Cerebellar cortex (tissue), 1 donor: ENCODE measurements around the gene DIP2C.
"Not testable (repeated sequence)": the region's sequence is repeated elsewhere in the genome, so short reads cannot be mapped to it uniquely, and the experiment has no call there.

ENCODE experiments used
- DNase-seq: peaks from one replicate; pipeline ENCODE4 v3.0.0-alpha.2; 2015; ENCODE audit warnings: low spot score

Gene DIP2C

DNA sequence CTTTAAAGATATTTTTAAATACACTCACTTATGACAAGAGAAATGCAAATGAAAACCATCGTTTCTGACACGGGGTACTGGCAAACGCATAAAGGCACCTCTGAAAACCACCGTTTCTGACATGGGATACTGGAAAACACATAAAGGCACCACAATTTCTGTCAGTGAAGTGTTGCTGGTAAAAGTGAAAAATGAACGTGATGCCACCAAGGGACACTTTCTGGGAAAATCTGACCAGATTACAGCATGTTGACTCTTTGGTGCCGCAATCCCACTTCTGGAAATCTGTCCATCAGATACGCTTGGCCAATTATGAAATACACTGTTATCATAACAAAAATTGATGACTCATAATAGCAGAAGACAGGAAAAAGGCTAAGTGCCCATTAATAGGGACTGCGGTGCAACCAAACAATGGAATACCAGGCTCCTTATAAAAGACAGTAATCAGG, 422.5 kb downstream of the DIP2C start:
- DNase-seq, result no peak

DNA sequence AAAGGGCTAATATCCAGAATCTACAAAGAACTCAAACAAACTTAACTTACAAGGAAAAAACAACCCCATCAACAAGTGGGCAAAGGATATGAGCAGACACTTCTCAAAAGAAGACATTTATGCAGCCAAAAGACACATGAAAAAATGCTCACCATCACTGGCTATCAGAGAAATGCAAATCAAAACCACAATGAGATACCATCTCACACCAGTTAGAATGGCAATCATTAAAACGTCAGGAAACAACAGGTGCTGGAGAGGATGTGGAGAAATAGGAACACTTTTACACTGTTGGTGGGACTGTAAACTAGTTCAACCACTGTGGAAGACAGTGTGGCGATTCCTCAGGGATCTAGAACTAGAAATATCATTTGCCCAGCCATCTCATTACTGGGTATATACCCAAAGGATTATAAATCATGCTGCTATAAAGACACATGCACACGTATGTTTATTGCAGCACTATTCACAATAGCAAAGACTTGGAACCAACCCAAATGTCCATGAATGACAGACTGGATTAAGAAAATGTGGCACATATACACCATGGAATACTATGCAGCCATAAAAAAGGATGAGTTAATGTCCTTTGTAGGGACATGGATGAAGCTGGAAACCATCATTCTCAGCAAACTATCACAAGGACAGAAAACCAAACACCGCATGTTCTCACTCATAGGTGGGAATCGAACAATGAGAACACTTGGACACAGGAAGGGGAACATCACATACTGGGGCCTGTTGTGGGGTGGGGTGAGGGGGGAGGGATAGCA, 423.5 kb downstream of the DIP2C start:
- not testable (repeated sequence) for DNase-seq

DNA sequence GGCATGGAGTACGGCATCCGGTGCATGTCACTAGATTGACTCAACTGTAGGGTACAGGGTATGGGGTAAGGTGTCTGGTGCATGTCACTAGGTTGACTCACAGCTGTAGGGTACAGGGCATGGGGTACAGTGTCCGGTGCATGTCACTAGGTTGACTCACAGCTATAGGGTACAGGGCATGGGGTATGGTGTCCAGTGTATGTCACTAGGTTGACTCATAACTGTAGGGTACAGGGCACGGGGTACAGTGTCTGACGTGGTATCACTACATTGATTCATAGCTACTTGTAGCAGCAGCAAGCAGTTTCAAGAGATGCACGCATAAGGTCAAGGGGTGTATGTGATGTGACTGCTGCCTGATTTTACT, 424.4 kb downstream of the DIP2C start:
- not testable (repeated sequence) for DNase-seq

DNA sequence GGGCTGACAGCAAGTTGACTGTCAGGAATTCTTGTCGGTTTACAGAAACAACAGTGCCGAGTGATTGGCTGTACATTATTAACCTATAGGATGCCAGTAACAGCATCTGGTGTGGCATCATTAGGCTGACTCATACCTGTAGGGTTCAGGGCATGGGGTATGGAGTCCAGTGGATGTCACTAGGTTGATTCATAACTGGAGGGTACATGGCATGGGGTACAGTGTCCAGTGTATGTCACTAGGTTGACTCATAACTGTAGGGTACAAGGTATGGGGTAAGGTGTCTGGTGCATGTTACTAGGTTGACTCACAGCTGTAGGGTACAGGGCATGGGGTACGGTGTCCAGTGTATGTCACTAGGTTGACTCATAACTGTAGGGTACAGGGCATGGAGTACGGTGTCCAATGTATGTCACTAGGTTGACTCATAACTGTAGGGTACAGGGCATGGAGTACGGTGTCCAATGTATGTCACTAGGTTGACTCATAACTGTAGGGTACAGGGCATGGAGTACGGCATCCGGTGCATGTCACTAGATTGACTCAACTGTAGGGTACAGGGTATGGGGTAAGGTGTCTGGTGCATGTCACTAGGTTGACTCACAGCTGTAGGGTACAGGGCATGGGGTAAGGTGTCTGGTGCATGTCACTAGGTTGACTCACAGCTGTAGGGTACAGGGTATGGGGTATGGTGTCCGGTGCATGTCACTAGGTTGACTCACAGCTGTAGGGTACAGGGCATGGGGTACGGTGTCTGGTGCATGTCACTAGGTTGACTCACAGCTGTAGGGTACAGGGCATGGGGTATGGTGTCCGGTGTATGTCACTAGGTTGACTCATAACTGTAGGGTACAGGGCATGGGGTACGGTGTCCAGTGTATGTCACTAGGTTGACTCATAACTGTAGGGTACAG, 425.1 kb downstream of the DIP2C start:
- DNase-seq, result not testable (repeated sequence)

DNA sequence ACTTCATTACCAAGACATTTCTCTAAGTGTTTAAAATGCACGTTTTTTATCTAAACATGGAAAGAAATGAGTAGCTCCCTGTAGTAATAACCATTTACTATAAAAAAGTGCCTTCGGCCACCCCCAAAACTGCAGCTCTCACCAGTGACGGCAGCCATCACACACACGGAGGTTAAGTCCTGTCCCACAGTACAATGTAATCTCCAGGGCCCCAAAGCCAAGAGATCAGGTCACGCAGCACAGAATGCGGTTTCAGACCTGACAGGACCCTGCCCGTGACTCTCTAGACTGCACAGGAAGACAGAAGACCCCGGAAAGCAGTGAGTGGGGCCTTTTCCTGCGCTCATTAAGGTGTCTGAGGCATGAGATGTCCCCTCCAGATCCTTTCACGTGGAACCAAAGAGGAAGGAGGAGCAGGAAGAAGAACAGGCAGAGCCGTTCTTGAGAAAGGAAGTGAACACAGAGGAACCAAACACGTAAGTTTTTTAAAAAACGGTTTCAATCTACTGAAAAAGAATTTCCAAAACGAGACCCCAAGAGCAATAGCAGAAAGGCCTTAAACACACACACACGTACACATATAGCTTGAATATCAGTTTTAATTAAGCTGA, 428.5 kb downstream of the DIP2C start:
- no peak for DNase-seq

DNA sequence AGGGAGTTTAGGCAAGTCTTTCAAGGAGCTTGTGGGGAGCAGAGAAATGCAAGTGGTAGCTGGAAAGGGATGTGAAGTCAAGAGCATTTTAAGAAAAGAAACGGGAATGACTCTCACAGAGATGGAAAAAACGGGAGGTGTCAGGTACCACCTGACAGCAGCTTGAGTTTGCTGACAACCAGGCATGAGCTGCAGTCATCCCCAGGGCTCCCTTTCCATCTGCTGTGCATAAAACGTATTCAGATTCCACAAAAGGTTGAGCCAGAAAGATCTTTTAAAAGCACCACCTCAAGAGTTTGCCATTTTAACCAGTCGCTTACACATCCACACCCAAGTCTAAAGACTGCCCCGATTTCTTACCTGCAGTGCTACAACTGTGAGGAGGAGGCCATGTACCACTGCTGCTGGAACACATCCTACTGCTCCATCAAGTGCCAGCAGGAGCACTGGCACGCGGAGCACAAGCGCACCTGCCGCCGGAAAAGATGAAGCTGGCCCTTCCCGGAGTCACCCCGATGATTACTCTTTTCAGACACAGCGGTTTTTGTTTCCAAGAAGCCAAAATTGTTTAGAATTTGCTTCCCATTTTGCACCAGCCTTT, 437.4 kb downstream of the DIP2C start:
- peak; percentile 83 for DNase-seq

DNA sequence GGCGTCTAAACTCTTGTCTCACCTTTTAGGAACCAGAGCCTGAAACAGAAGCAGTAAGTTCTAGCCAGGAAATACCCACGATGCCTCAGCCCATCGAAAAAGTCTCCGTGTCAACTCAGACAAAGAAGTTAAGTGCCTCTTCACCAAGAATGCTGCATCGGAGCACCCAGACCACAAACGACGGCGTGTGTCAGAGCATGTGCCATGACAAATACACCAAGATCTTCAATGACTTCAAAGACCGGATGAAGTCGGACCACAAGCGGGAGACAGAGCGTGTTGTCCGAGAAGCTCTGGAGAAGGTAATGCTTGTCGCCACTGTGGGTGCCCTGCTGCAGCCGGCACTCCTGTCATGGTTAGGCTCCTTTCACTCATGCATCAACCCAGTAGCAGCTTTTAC, 441.2 kb downstream of the DIP2C start:
- no peak for DNase-seq

DNA sequence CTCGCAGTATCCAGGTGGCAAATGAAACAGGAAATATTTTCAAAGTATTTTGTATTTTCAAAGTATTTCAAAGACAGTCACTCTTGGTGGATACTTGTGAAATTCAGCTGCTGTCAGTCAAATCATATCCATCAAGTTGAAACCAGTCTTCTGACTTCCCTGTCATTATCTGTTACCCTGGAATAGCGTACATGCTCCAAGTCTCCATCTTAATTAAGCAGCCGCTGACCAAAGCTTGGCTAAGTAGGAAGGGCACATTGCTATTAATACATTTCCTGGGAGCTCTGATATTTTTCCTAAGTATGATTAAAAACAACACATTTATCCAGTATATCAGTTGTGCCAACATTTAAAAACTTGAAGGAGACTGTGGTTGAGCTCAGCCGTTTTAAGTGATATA, 442.0 kb downstream of the DIP2C start:
- DNase-seq, result no peak

DNA sequence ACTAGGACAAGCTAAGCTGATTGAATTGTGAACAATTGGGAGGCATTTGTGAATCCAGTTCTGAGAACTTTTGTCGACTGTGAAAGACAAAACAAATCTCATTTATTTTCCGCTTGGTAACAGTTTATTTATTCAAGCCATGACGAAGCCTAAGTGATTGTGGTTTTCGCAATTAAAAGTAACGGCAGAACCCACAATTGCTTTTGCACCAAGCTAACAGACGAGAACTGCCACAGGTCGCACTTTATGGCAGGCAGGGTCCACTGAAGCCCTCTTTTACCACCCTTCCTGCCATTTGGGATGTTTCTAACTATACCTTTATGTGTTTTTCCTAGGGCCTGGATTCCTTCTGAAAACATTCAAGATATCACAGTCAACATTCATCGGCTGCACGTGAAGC, 443.0 kb downstream of the DIP2C start:
- DNase-seq, result no peak

DNA sequence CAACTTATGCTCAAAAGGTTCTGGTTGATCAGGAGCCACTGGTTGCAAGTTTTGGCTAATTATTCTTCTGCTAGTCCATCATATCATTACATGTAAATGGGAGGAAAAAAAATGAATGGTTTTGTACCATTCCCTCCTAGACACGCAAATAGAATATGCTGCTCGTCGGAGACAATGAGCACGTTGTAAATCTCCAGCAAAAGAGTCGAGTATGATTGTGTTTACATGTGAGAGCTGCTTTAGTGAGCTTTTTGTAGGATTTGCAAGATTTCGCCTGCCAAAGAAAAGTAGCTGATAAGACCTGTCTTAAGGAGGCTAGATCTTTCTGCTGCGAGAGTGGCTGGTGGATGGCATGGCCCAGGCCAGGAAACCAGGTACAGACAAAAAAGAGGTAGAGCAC, 445.2 kb downstream of the DIP2C start:
- no peak for DNase-seq

DNA sequence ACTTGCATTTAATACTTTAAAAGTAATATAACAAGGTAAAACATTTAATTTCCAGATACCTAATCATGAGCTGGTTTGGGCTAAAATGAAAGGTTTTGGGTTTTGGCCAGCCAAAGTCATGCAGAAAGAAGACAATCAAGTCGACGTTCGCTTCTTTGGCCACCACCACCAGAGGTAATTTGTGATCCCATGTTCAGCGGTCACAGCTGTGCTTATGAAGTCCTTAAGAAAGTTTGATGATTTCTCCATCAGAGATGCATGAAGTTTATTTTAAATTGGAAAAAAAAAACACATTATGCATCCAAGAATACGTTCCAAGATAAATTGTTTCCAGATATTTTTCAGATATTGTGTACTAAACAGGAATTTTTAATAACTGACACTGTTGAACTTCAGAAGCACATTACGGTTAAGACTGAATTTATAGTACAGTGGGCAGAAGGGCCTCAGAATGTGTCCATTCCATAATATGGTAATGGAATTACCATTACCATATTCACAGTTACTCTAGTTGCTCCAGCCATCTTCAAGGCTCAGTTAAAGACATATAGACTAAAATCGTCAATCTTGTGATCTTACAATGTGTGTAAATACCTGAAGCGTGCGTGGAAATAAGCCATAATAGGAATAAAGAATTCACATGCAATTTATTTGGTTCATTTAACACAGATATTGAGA, 447.4 kb downstream of the DIP2C start:
- no peak for DNase-seq

DNA sequence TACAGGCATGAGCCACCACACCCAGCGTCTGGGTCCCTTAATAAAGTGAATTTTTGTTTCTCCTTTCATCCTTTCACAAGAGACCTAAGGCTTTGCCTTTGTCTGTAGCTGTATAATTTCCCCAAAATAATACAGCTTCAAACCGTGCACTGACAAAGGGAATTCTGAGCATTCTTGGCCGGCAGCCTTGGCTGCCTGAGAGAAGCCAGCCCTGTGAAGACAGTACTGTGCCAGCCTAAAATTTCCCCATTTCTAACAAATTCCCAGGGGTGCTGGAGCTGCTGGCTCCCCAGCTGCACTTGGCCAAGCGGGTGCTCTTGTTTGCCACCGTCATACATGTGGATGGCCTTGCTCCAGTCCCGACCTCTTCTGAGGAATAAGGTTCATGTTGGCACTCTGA, 448.0 kb downstream of the DIP2C start:
- peak; percentile 33 for DNase-seq

DNA sequence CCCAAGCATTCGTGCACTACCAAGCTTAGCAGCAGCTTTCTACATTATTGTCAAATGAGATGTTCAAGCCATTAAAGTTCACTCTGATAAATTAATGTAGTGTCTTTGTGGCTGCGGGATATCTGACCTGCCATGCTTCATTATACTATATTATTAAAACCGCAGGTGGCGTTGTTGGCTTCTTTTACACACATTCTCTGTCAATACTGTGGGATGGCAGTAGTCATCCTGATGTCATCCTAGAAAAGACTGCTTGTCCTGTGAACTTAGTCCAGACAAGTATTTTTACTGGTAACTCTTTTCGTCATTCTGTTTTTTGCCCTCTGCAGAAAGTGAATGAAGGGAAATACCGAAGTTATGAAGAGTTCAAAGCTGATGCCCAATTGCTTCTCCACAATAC, 450.4 kb downstream of the DIP2C start:
- DNase-seq, result no peak

DNA sequence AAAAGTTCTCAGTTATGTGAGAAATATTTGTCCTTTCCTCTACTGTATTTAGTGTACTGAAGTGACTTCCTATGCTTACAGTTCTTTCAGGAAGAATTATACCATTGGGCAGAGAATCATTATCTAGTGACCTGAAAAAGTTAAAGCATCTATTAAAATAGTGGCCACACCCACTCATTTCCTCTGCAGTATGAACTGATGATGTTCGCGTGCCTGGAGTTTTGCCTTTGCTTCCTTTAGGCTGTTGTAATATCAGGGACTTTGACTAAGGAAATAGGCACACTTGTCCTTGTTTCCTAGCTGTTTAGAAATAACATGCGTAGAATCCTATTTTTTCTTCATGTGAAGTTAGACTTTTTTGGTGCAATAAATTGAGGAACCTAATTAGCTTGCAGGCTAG, 453.6 kb downstream of the DIP2C start:
- DNase-seq, result no peak

DNA sequence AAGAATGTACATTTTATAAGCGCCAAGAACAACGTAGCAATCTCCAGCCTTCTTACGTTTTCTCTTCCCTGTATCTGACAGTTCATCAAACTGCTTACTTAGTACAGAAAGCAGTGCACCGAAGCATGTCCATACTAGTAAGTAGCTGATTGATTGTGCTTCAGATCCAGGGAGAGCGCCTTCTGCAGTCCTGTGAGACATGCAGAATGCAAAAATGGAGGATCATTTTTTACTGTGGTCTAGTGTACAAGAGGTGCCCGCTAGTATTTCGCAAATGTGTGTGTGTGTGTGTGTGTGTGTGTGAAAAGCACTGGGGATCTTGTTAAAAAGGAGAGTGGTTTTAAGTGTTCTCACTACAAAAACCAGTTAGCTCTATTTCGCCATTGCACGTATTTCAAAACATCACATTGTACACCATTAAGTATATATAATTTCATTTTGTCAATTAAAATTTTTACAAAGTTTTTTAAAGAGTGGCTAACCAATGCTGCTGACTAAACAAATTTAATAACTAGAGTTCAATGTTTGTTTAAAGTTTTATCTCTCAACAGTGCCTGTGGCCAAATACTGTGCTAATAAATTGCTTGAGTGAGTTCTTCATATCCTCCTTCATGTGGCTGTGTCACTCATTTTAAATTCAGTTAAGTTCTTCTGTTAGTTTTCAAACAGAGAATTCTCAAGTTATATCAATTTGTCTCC, 454.6 kb downstream of the DIP2C start:
- no peak for DNase-seq

DNA sequence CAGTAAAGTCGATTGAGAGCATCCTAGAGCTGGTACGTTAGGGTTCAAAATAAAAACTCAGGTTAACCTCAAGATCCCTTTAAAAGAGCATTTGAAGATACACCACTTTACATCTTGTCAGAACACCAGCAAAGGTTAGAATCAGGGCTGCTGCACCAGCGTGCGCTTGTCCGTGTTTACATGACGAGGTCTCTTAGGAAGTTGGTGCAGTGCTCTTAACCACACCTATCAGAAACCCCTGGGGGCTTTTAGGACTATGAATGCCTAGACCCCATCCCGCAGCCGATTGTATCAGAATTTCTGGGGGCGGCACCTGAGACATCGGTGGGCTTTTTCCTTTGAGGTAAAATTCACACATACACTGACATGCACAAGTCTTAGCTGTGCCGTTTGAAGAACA, 456.6 kb downstream of the DIP2C start:
- no peak for DNase-seq

DNA sequence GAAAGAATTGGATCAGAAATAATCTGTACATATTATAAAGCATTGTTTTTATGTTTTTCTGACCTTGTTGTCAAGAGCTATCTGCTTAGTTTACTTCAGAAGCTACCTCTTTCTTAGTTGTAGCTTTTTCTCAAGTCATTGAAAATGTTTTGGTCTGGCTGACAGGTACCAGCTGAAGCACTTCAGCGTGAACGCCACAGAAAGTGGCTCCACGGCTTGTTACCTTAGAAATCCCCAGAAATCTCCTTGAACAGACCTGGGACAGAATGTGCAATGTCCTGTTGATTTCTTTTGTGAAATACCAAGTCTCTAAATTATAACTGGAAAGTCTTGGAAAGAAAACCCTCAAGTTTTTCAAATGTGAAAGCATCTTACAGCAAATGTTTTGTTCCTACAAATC, 457.4 kb downstream of the DIP2C start:
- DNase-seq, result no peak

DNA sequence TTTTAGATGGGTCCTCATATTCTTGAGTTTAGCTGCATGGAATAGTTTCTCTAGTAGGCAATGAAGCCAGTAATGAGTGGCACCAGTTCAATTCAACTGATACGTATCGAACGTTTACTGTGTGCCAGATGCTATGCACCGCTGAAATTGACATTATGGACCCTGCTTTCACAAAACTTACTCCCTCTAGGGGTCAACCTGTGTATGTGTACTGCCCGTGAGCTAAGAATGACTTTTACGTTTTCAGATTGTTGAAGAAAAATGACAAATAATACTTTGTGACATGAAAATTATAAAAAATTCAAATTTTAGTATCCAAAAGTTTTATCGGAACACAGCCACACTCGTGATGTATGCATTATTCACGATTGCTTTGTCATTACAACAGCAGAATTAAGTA, 458.7 kb downstream of the DIP2C start:
- no peak for DNase-seq

DNA sequence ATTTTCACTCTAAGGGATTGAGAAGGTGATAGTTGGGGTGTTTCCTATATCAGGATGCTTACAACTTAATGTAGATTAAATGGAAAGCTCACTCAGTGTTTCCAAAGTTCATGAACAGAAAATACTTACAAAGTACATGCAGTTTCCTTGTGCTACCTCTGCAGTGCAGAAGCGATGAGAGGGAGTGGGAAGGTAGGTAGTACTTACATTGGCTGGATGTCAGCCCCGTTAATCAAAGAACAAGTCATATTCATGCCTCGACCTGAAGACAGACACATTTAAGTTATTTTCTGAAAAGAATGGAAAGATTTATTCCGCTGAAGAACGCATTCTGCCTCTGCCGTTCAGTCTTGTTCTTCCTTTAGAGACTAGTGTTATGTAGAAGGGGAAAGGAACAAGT, 461.1 kb downstream of the DIP2C start:
- no peak for DNase-seq

DNA sequence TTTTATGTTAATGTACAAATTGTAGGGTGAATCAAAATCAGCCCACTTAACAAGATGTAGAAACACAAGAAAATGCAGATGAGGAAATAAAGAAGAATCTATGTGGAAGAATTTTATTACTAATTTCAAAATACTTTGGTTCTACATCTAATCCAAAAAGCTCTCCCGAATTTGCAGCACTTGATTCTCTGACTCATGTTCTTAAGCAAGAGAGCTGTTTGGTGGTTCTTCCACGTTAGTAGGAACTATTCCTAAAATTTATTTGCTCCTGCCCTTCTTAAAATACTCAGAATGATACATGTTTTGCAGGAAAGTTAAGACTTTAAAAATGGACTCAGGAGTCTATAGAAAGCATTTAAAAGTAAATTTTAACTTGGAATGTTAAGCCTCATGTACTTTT, 462.5 kb downstream of the DIP2C start:
- DNase-seq, result no peak

DNA sequence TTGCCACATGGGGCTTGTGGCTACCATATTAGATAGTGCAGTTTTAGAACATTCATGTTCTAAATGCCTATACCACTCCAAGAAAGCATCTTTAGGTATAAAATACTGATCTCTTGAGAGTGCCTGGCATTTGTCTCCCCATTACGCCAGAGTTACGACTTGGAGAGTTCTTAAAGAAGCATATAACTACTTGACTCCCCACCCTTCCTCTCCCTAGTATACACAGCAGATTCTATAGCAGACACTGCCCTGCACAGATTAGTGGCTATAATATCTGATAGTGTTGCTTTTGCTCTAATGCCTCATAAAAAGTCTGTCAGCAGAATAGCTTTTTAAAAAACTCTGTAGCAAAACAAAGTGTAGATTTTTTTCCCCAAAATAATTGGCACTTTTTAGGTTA, 463.4 kb downstream of the DIP2C start:
- DNase-seq, result no peak
